SK-N-SH treated with all-trans-retinoic acid at 6 μM for 48 hours (cell line): ENCODE data around the gene LNPK.

ENCODE experiments used
- CREB5 ChIP-seq: fragments of 250-450 bp; sonication (Bioruptor Pico); IDR thresholded peaks from 2 replicates; pipeline ENCODE4 v1.5.1; 2020; ENCODE audit warnings: low read depth, mild to moderate bottlenecking, moderate library complexity
- CSDC2 ChIP-seq: fragments of 250-450 bp; sonication (Bioruptor Pico); IDR thresholded peaks from 2 replicates; pipeline ENCODE4 v1.5.0; 2020; ENCODE audit warnings: mild to moderate bottlenecking, moderate library complexity
- GLIS3 ChIP-seq: fragments of 250-450 bp; sonication (Bioruptor Pico); IDR thresholded peaks from 2 replicates; pipeline ENCODE4 v1.5.0; 2020; ENCODE audit warnings: mild to moderate bottlenecking, moderate library complexity
- ISL1 ChIP-seq: fragments of 250-450 bp; sonication (Bioruptor Pico); IDR thresholded peaks from 2 replicates; pipeline ENCODE4 v2.1.2; 2022; ENCODE audit warnings: mild to moderate bottlenecking, moderate library complexity
- PATZ1 ChIP-seq: fragments of 250-450 bp; sonication (Bioruptor Pico); IDR thresholded peaks from 2 replicates; pipeline ENCODE4 v1.8.0; 2020; ENCODE audit warnings: mild to moderate bottlenecking, moderate library complexity, borderline replicate concordance
- POU6F1 ChIP-seq: fragments of 250-450 bp; sonication (Bioruptor Pico); IDR thresholded peaks from 2 replicates; pipeline ENCODE4 v1.8.0; 2021; ENCODE audit warnings: low read depth, mild to moderate bottlenecking, moderate library complexity, borderline replicate concordance
- TOX ChIP-seq: fragments of 250-450 bp; sonication (Bioruptor Pico); IDR thresholded peaks from 2 replicates; pipeline ENCODE4 v1.8.0; 2021; ENCODE audit warnings: mild to moderate bottlenecking, moderate library complexity, borderline replicate concordance
- TSHZ2 ChIP-seq: fragments of 250-450 bp; sonication (Bioruptor Pico); IDR thresholded peaks from 2 replicates; pipeline ENCODE4 v1.5.0; 2020; ENCODE audit warnings: mild to moderate bottlenecking, moderate library complexity
- ZFP30 ChIP-seq: fragments of 450-650 bp; formaldehyde crosslinking; IDR thresholded peaks from 2 replicates; pipeline ENCODE4 v1.5.0; 2022; ENCODE audit warnings: mild to moderate bottlenecking, moderate library complexity

GRCh38 chr2:175999283-175999819 lies 2.7 kb downstream of the LNPK start:
- no peak for TF ChIP-seq PATZ1 (CRISPR knock-in tag)
- TF ChIP-seq CREB5 (CRISPR knock-in tag) = no peak
- no peak for TF ChIP-seq ISL1
- TF ChIP-seq GLIS3 (CRISPR knock-in tag) = no peak
- TF ChIP-seq TOX (CRISPR knock-in tag) = no peak
- TF ChIP-seq ZFP30 = no peak
- TF ChIP-seq TSHZ2 = no peak
- TF ChIP-seq POU6F1 (CRISPR knock-in tag) = no peak
- no peak for TF ChIP-seq CSDC2 (CRISPR knock-in tag)
